Measurements from ENCODE around the gene STK32A. TPM values are rescaled to one million over a fixed set of nuclear protein-coding genes. Genes with fewer than 3 reads are reported as not detected.
"Not testable (repeated sequence)": the region's sequence is repeated elsewhere in the genome, so short reads cannot be mapped to it uniquely, and the experiment has no call there.

The STK32A gene
- total RNA-seq, 1 experiment from 2014 or later: not detected

GRCh38 chr5:147240266-147240985 lies 5.6 kb downstream of the STK32A start:
- no TSS peak for BruUV-seq (replicated peaks)
- intact Hi-C loops (cut with micrococcal nuclease; ENCODE audit: unreplicated experiment) (no loop called here), in situ Hi-C loops (cut with HindIII; ENCODE audit: low pct_unique_long_range_greater_than_20kb, low sequenced_read_pairs) (no loop called here)
- no peaks in the 10 kb centered on the region for H3K9me3 ChIP-seq (ENCODE audit: control insufficient read depth, insufficient read depth, low read depth, low read length)
- ChIA-PET POLR2A (no interaction called here), CTCF (interaction anchor here (0.6 kb wide), 1 partner anchor 32 kb away, joined by 3 read pairs; no protein-coding TSS in a partner anchor)
- no peak overlapping the region for H3K27ac ChIP-seq (ENCODE audit: low read length)
- TF ChIP-seq TCF7L2 (IDR thresholded peaks at IDR 0.05; ENCODE audit: low read depth, low read length): no peak
- TF ChIP-seq, protein P1, sequence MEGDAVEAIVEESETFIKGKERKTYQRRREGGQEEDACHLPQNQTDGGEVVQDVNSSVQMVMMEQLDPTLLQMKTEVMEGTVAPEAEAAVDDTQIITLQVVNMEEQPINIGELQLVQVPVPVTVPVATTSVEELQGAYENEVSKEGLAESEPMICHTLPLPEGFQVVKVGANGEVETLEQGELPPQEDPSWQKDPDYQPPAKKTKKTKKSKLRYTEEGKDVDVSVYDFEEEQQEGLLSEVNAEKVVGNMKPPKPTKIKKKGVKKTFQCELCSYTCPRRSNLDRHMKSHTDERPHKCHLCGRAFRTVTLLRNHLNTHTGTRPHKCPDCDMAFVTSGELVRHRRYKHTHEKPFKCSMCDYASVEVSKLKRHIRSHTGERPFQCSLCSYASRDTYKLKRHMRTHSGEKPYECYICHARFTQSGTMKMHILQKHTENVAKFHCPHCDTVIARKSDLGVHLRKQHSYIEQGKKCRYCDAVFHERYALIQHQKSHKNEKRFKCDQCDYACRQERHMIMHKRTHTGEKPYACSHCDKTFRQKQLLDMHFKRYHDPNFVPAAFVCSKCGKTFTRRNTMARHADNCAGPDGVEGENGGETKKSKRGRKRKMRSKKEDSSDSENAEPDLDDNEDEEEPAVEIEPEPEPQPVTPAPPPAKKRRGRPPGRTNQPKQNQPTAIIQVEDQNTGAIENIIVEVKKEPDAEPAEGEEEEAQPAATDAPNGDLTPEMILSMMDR (IDR thresholded peaks at IDR 0.05): no peak
- TF ChIP-seq, protein P2, sequence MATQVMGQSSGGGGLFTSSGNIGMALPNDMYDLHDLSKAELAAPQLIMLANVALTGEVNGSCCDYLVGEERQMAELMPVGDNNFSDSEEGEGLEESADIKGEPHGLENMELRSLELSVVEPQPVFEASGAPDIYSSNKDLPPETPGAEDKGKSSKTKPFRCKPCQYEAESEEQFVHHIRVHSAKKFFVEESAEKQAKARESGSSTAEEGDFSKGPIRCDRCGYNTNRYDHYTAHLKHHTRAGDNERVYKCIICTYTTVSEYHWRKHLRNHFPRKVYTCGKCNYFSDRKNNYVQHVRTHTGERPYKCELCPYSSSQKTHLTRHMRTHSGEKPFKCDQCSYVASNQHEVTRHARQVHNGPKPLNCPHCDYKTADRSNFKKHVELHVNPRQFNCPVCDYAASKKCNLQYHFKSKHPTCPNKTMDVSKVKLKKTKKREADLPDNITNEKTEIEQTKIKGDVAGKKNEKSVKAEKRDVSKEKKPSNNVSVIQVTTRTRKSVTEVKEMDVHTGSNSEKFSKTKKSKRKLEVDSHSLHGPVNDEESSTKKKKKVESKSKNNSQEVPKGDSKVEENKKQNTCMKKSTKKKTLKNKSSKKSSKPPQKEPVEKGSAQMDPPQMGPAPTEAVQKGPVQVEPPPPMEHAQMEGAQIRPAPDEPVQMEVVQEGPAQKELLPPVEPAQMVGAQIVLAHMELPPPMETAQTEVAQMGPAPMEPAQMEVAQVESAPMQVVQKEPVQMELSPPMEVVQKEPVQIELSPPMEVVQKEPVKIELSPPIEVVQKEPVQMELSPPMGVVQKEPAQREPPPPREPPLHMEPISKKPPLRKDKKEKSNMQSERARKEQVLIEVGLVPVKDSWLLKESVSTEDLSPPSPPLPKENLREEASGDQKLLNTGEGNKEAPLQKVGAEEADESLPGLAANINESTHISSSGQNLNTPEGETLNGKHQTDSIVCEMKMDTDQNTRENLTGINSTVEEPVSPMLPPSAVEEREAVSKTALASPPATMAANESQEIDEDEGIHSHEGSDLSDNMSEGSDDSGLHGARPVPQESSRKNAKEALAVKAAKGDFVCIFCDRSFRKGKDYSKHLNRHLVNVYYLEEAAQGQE (IDR thresholded peaks at IDR 0.05; ENCODE audit: insufficient read depth in 1 of 2, low read depth in 2 of 2, low read length in 1 of 2): no peak
- no peak for TF ChIP-seq SIN3A (IDR thresholded peaks at IDR 0.05; ENCODE audit: borderline replicate concordance, insufficient read depth, low read depth, low read length)
- no peak for TF ChIP-seq POLR2AphosphoS5 (IDR thresholded peaks at IDR 0.05; ENCODE audit: low read depth, low read length)
- peaks cover 5% of the 10 kb centered on the region for H3K27me3 ChIP-seq (ENCODE audit: control insufficient read depth, insufficient read depth, low read length)
- no peak overlapping the region for H3K4me3 ChIP-seq (ENCODE audit: low read depth in 2 of 2, low read length in 2 of 2)
- no peaks in the 10 kb centered on the region for H3K4me1 ChIP-seq (ENCODE audit: control insufficient read depth, insufficient read depth, low read length)
- DNase-seq (ENCODE audit: low read depth, low spot score) (no peak), ATAC-seq (no peak)
- H3K36me3 ChIP-seq (ENCODE audit: control insufficient read depth, insufficient read depth, low read length): no peaks in the 10 kb centered on the region

GRCh38 chr5:147243238-147243637 lies 8.4 kb downstream of the STK32A start:
- POLR2A ChIA-PET; in situ Hi-C loops (cut with HindIII; ENCODE audit: low pct_unique_long_range_greater_than_20kb, low sequenced_read_pairs); intact Hi-C loops (cut with micrococcal nuclease; ENCODE audit: unreplicated experiment): not testable (repeated sequence)

More at GRCh38 chr5:147243238-147243637, 8.4 kb downstream of the STK32A start:
- H3K9me3 ChIP-seq (ENCODE audit: control insufficient read depth, insufficient read depth, low read depth, low read length); H3K36me3 ChIP-seq (ENCODE audit: control insufficient read depth, insufficient read depth, low read length); BruUV-seq (replicated peaks); H3K4me3 ChIP-seq (ENCODE audit: low read depth in 2 of 2, low read length in 2 of 2); DNase-seq (ENCODE audit: low read depth, low spot score); ATAC-seq; CTCF ChIA-PET; H3K4me1 ChIP-seq (ENCODE audit: control insufficient read depth, insufficient read depth, low read length); H3K27me3 ChIP-seq (ENCODE audit: control insufficient read depth, insufficient read depth, low read length); H3K27ac ChIP-seq (ENCODE audit: low read length): not testable (repeated sequence)
